K562 (cell line): ENCODE data around the gene MCCD1. TPM values are rescaled to one million over a fixed set of nuclear protein-coding genes. Genes with fewer than 3 reads are reported as not detected.

Experiments
- CEBPB ChIP-seq: fragments of 450-650 bp; IDR thresholded peaks from 2 replicates; pipeline ENCODE4 v1.6.1; 2016; ENCODE audit warnings: missing genetic modification characterization, missing compliant biosample characterization
- EHMT2 ChIP-seq: fragments of 450-650 bp; IDR thresholded peaks from 2 replicates; pipeline ENCODE4 v1.6.1; 2018; ENCODE audit warnings: antibody characterized with exemption
- HMG20A ChIP-seq: fragments of 450-650 bp; formaldehyde crosslinking; conservative IDR thresholded peaks from 2 replicates; pipeline ENCODE4 v1.4.0; 2020; ENCODE audit warnings: mild to moderate bottlenecking, mixed read lengths
- MIER1 ChIP-seq: fragments of 450-650 bp; IDR thresholded peaks from 2 replicates; pipeline ENCODE4 v1.6.1; 2016; ENCODE audit warnings: antibody characterized with exemption, mild to moderate bottlenecking, low read depth
- MXD1 ChIP-seq: fragments of 250-450 bp; sonication (Bioruptor Pico); IDR thresholded peaks from 2 replicates; pipeline ENCODE4 v1.8.0; 2021; ENCODE audit warnings: borderline replicate concordance, mild to moderate bottlenecking, moderate library complexity; ENCODE audit not compliant: poor library complexity, severe bottlenecking
- SMAD1 ChIP-seq: fragments of 150-350 bp; IDR thresholded peaks from 2 replicates; pipeline ENCODE4 v1.6.1; 2014; ENCODE audit warnings: low read length, low read depth; ENCODE audit not compliant: partially characterized antibody
- TGIF2 ChIP-seq: sonication (generic); formaldehyde crosslinking; IDR thresholded peaks from 2 replicates; pipeline ENCODE4 v1.8.1; 2022; ENCODE audit warnings: mild to moderate bottlenecking, missing genetic modification reagents, moderate library complexity
- ZNF197 ChIP-seq: fragments of 200-800 bp; sonication (Bioruptor generic); IDR thresholded peaks from 2 replicates; pipeline ENCODE4 v1.6.1; 2016; ENCODE audit warnings: low read depth, missing genetic modification characterization, missing compliant biosample characterization
- ZNF274 ChIP-seq: IDR thresholded peaks from 2 replicates; pipeline ENCODE4 v1.6.1; 2011; ENCODE audit warnings: low read depth, mild to moderate bottlenecking, low read length, moderate library complexity, borderline replicate concordance
- ZNF589 ChIP-seq: fragments of 200-800 bp; sonication (Bioruptor generic); IDR thresholded peaks from 2 replicates; pipeline ENCODE4 v1.6.1; 2016; ENCODE audit warnings: low read depth, missing genetic modification characterization, missing compliant biosample characterization
- ZNF76 ChIP-seq: fragments of 250-450 bp; sonication (Bioruptor Pico); IDR thresholded peaks from 2 replicates; pipeline ENCODE4 v1.4.0; 2020; ENCODE audit warnings: mild to moderate bottlenecking, moderate library complexity, borderline replicate concordance
- polyA plus RNA-seq, 8 experiments: library from polyadenylated mRNA; depleted of rRNA in 4 of 8; stranded (reverse) in 5 of 8; unstranded in 3 of 8; fragments of >200 nt; fragmentation: Nextera tagmentation in 2 of 8; fragmentation: Illumina TruSeq in 1 of 8; extraction: Ambion mirVana in 2 of 8; extraction: Trizol in 1 of 8; gene quantifications; 2 replicates each; pipeline versions ENCODE4 v1.2.1 to v1.2.3, GENCODE V29; 2011 to 2014; ENCODE audit warnings: inconsistent platforms in 1 of 8, missing spikeins in 1 of 8
- total RNA-seq, 7 experiments: library from RNA; depleted of rRNA in 6 of 7; stranded (reverse); fragments of >200 nt in 6 of 7; fragmentation: Illumina TruSeq in 2 of 7; extraction: Trizol in 2 of 7; gene quantifications; 2 replicates each; pipeline versions ENCODE4 v1.2.1 to v1.2.3, GENCODE V29; 2011 to 2021; ENCODE audit warnings: low replicate concordance in 1 of 7
- TF ChIP-seq, protein P1 (sequence below): fragments of 450-650 bp; formaldehyde crosslinking; IDR thresholded peaks from 2 replicates; pipeline ENCODE4 v1.4.0; 2020; ENCODE audit warnings: mild to moderate bottlenecking, moderate library complexity
- TF ChIP-seq, protein P2 (sequence below): sonication (generic); formaldehyde crosslinking; IDR thresholded peaks from 2 replicates; pipeline ENCODE4 v1.8.1; 2023; ENCODE audit warnings: mild to moderate bottlenecking, missing genetic modification reagents

Gene MCCD1
- total and polyA plus RNA-seq, 9 of the 15 experiments (the other 6 are each of a cell fraction or from before 2014, with no cell fraction given): not detected

DNA sequence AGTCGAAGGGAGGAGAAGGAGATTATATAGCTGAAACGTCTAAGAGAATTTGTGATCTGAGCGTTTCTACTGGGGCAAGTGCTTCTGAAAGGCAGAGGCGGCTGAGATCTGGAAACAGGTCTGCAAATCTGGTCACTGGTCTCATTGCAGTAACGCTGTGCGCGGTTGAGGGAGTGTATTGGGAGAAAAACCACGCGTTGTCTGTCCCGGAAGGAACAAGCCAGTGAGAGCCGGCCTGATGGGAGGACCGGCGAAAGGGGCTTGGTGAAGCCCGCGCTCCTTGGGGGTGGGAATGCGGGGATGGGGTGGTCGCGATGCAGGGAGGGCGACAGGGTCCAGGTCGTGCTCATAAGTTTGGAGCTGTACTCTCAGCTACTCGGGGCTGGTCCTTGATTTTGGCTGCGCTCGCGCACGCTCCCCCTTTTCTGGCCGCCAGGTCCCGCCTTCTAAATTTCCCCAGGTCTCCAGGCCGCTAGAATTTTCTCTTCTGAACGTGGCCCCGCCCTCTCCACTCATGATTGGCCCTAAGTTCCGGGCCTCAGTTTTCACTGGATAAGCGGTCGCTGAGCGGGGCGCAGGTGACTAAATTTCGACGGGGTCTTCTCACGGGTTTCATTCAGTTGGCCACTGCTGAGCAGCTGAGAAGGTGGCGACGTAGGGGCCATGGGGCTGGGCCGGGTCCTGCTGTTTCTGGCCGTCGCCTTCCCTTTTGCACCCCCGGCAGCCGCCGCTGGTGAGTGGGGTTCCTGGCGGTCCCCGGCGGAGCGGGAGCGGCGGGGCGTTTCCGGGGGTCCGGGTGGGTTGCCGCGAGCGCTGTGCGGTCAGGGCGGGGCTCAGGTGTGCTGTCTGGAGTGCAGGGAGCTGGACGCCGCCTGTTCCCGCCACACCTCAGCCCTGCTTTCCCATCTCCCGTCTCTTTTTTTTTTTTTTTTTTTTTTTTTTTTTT lies 31.0 kb upstream of the MCCD1 start, which contains the start of gene MICB (continued):
- TF ChIP-seq MXD1 (CRISPR knock-in tag): no peak
- TF ChIP-seq ZNF274: no peak
- no peak for TF ChIP-seq TGIF2 (CRISPR knock-in tag)
- TF ChIP-seq MIER1: no peak
- no peak for TF ChIP-seq ZNF76 (CRISPR knock-in tag)
- TF ChIP-seq, protein P1, sequence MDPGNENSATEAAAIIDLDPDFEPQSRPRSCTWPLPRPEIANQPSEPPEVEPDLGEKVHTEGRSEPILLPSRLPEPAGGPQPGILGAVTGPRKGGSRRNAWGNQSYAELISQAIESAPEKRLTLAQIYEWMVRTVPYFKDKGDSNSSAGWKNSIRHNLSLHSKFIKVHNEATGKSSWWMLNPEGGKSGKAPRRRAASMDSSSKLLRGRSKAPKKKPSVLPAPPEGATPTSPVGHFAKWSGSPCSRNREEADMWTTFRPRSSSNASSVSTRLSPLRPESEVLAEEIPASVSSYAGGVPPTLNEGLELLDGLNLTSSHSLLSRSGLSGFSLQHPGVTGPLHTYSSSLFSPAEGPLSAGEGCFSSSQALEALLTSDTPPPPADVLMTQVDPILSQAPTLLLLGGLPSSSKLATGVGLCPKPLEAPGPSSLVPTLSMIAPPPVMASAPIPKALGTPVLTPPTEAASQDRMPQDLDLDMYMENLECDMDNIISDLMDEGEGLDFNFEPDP: no peak
- no peak for TF ChIP-seq ZNF589 (CRISPR knock-in tag)
- TF ChIP-seq CEBPB (tag): no peak
- TF ChIP-seq SMAD1: no peak
- TF ChIP-seq ZNF197 (CRISPR knock-in tag): no peak
- TF ChIP-seq, protein P2, sequence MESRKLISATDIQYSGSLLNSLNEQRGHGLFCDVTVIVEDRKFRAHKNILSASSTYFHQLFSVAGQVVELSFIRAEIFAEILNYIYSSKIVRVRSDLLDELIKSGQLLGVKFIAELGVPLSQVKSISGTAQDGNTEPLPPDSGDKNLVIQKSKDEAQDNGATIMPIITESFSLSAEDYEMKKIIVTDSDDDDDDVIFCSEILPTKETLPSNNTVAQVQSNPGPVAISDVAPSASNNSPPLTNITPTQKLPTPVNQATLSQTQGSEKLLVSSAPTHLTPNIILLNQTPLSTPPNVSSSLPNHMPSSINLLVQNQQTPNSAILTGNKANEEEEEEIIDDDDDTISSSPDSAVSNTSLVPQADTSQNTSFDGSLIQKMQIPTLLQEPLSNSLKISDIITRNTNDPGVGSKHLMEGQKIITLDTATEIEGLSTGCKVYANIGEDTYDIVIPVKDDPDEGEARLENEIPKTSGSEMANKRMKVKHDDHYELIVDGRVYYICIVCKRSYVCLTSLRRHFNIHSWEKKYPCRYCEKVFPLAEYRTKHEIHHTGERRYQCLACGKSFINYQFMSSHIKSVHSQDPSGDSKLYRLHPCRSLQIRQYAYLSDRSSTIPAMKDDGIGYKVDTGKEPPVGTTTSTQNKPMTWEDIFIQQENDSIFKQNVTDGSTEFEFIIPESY: no peak
- no peak for TF ChIP-seq HMG20A (CRISPR knock-in tag)
- no peak for TF ChIP-seq EHMT2
